Lung (tissue), 12 donors: ENCODE data around the gene SFXN5. TPM values are rescaled to one million over a fixed set of nuclear protein-coding genes. Genes with fewer than 3 reads are reported as not detected.
"Not testable (repeated sequence)": the region's sequence is repeated elsewhere in the genome, so short reads cannot be mapped to it uniquely, and the experiment has no call there.

Experiments
- ATAC-seq: fragments of 200-7000 bp; cut with Tn5 transposase; one replicate; pipeline ENCODE4 v1.9.1; 2020; ENCODE audit warnings: moderate number of reproducible peaks; ENCODE audit not compliant: insufficient read depth, low FRiP score
- DNase-seq, 3 donors: peaks; one replicate each; pipeline ENCODE4 v3.0.0-alpha.2; 2013 to 2017
- H3K27ac ChIP-seq, 2 donors: one replicate each; pipeline ENCODE4 v1.5.1; 2013; ENCODE audit warnings: mild to moderate bottlenecking in 2 of 2, moderate library complexity in 2 of 2, control low read depth in 1 of 2, inconsistent platforms in 1 of 2, low read depth in 1 of 2, low read length in 1 of 2
- H3K27me3 ChIP-seq, 3 donors: one replicate each; pipeline ENCODE4 v1.5.1; 2013; ENCODE audit warnings: low read length in 2 of 3; ENCODE audit not compliant: control insufficient read depth in 3 of 3, insufficient read depth in 3 of 3
- H3K36me3 ChIP-seq, 4 donors: one replicate each; pipeline ENCODE4 v1.5.1; 2013; ENCODE audit warnings: low read length in 4 of 4, mild to moderate bottlenecking in 1 of 4, moderate library complexity in 1 of 4; ENCODE audit not compliant: control insufficient read depth in 4 of 4, insufficient read depth in 4 of 4
- H3K4me1 ChIP-seq, 5 donors: one replicate each; pipeline ENCODE4 v1.5.1; 2013; ENCODE audit warnings: low read length in 5 of 5, mild to moderate bottlenecking in 2 of 5, moderate library complexity in 1 of 5; ENCODE audit not compliant: control insufficient read depth in 5 of 5, insufficient read depth in 5 of 5
- H3K4me3 ChIP-seq: one replicate; pipeline ENCODE4 v1.5.1; 2013; ENCODE audit warnings: mild to moderate bottlenecking, control low read depth, moderate library complexity
- H3K9ac ChIP-seq, 2 donors: one replicate each; pipeline ENCODE4 v1.5.1; 2013; ENCODE audit warnings: low read length in 2 of 2, control low read depth in 1 of 2; ENCODE audit not compliant: insufficient read depth in 1 of 2
- H3K9me3 ChIP-seq, 4 donors: one replicate each; pipeline ENCODE4 v1.5.1; 2013; ENCODE audit warnings: low read length in 3 of 4, mild to moderate bottlenecking in 1 of 4, moderate library complexity in 1 of 4; ENCODE audit not compliant: control insufficient read depth in 4 of 4, insufficient read depth in 3 of 4
- WGBS, 2 donors: extraction: QIAGEN DNeasy Blood & Tissue Kit; methylation state at CpG; one replicate each; pipeline ENCODE4 v1.1.7; 2013; 5-methylcytosine and 5-hydroxymethylcytosine counted together
- polyA plus RNA-seq, 2 donors: library from polyadenylated mRNA; stranded (reverse); fragments of 200-250 nt; gene quantifications; one replicate each; pipeline ENCODE4 v1.2.1, GENCODE V29; 2013
- total RNA-seq, 2 donors: library from RNA; depleted of rRNA in 1 of 2; stranded (reverse); fragments of >200 nt in 1 of 2; gene quantifications; one replicate each; pipeline ENCODE4 v1.2.1, GENCODE V29; 2014 to 2021
- TF ChIP-seq, protein P1 (sequence below): IDR thresholded peaks from 2 replicates; pipeline ENCODE4 v1.5.1; 2012; ENCODE audit warnings: mild to moderate bottlenecking; ENCODE audit errors: control extremely low read depth, extremely low read depth
- donor health status: control.
- donor health status: control.
- donor health status: Bipolar disorder and iron deficiency.
- donor health status: healthy.
- donor health status: DM: yes; HTN: yes; CAD: no.

Gene SFXN5
- total and polyA plus RNA-seq, 4 donors, result 8.3 to 15.6 (median 9.6) TPM

DNA sequence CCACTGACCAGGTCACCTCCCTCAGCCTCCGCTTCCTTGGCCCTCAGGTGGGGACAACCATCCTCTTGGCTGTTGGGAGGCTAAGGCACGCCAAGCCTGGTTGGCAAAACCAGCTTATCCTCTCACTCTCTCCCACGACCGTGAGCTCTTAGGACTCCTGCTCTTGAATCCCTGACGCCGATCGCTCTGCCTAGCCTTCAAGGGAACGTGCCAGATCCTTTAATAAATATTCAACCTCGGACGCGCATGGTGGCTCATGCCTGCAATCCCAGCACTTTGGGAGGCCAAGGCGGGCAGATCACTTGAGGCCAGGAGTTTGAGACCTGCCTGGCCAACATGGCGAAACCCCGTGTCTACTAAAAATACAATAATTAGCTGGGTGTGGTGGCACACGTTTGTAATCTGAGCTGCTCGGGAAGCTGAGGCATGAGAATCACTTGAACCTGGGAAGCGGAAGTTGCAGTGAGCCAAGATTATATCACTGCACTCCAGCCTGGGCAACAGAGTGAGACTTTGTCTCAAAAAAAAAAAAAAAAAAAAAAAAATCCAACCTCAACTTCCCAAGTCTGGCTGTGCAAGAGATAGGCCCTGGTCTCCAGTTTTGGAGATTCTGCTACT is 22.2 kb upstream of the SFXN5 start:
- peaks cover 0 to 14% (median 0%) of the 10 kb centered on the region in 5 donors for H3K4me1 ChIP-seq
- H3K36me3 ChIP-seq, H3K4me3 ChIP-seq, DNase-seq, ATAC-seq, H3K9me3 ChIP-seq, H3K27ac ChIP-seq, H3K27me3 ChIP-seq, H3K9ac ChIP-seq: not testable (repeated sequence)
- 81 to 93% methylated on average over 17 of the region's 17 CpGs for WGBS, 2 donors

DNA sequence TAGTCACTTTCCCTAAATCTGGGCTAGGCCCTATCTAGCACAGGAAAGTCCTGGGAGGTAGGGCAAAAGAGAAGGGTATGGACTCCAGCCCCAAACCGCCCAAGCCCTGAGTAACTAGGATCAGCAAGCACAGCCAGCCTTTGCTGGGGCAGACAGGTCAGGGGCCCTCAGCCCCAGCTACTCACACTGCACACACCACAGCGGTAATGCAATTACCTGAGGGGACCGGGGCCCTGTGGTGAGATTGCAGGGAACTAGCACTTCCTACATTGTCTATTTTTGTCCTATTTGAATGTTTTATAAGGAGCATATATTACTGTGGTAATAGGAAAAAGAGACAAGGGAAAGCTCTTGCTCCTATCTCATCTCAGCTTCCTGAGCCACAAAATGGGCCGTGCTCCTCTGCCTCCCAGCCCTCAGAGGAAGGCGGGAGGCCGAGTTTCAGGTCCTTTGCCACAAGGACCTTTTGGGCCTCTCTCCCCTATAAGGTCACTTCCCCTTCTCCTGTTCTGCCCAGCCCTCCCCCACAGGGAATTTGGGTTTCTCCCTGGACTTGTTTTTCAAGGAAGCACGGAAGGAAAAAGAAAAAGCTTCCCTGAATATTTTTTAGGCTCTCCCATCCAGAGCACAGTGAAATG is 20.8 kb upstream of the SFXN5 start:
- peaks cover 0 to 11% (median 0%) of the 10 kb centered on the region in 4 donors for H3K36me3 ChIP-seq
- no peaks in the 10 kb centered on the region for H3K9me3 ChIP-seq
- TF ChIP-seq, protein P1, sequence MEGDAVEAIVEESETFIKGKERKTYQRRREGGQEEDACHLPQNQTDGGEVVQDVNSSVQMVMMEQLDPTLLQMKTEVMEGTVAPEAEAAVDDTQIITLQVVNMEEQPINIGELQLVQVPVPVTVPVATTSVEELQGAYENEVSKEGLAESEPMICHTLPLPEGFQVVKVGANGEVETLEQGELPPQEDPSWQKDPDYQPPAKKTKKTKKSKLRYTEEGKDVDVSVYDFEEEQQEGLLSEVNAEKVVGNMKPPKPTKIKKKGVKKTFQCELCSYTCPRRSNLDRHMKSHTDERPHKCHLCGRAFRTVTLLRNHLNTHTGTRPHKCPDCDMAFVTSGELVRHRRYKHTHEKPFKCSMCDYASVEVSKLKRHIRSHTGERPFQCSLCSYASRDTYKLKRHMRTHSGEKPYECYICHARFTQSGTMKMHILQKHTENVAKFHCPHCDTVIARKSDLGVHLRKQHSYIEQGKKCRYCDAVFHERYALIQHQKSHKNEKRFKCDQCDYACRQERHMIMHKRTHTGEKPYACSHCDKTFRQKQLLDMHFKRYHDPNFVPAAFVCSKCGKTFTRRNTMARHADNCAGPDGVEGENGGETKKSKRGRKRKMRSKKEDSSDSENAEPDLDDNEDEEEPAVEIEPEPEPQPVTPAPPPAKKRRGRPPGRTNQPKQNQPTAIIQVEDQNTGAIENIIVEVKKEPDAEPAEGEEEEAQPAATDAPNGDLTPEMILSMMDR, result no peak
- H3K4me1 ChIP-seq, result peaks cover 0 to 14% (median 0%) of the 10 kb centered on the region in 5 donors
- no peaks in the 10 kb centered on the region for H3K27me3 ChIP-seq
- no peak overlapping the region for H3K27ac ChIP-seq
- DNase-seq (no peak), ATAC-seq (no peak)
- no peak overlapping the region for H3K9ac ChIP-seq
- H3K4me3 ChIP-seq, result no peak overlapping the region
- WGBS, 2 donors, result 46 to 52% methylated on average over 7 of the region's 7 CpGs

DNA sequence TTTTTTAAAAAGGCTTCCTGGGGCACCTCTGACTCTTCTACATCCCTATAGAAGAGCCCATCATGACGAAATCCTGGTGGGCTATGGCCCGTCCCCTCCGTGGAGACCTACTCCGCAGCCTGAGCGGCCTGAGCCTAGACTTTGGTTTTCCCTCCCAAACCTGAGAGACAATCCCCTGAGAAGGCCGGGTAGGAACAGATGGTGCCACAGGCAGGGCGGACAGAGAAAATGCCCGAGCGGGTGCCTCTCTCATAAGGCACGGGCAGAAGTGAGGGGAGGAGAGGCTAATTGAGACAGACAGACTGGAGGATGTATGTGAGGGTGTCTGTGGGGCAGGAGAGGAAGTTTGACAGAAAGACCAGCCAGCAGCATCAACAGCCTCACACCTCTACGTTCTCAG is 20.2 kb upstream of the SFXN5 start:
- Histone ChIP-seq H3K27ac (no peak overlapping the region), H3K4me1 (peaks cover 0 to 14% (median 0%) of the 10 kb centered on the region in 5 donors), H3K9me3 (no peaks in the 10 kb centered on the region), H3K36me3 (peaks cover 0 to 13% (median 0%) of the 10 kb centered on the region in 4 donors), H3K9ac (no peak overlapping the region), H3K27me3 (no peaks in the 10 kb centered on the region), H3K4me3 (no peak overlapping the region)
- DNase-seq (no peak), ATAC-seq (no peak)
- TF ChIP-seq, protein P1, result no peak
- 91% methylated on average over 11 of the region's 11 CpGs for WGBS, 2 donors

DNA sequence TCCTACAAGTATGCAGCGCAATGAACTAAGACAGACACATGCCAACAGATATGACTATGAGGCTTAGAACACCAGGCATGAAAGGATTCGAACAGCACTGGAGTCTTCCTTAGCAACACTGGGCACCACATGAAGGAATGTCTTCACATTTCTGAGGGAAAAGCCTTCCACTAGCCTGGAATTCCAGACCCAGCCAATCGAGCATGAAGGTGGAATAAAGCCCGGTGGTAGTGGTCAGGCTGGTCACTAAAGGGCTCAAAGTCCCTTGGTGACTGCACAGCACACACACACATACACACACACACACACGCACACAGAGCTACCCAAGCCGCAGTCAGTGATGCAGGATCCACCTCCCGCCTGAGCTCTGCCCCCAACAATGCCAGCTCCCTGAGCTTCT is 19.7 kb upstream of the SFXN5 start:
- 87 to 90% methylated on average over 7 of the region's 7 CpGs for WGBS, 2 donors
- ATAC-seq (no peak), DNase-seq (no peak)
- Histone ChIP-seq H3K4me1 (peaks cover 0 to 14% (median 0%) of the 10 kb centered on the region in 5 donors), H3K4me3 (no peak overlapping the region), H3K9ac (no peak overlapping the region), H3K9me3 (no peaks in the 10 kb centered on the region), H3K27me3 (no peaks in the 10 kb centered on the region), H3K27ac (no peak overlapping the region), H3K36me3 (peaks cover 0 to 15% (median 0%) of the 10 kb centered on the region in 4 donors)
- TF ChIP-seq, protein P1, result no peak
